Measurements from ENCODE around the gene HDLBP.

The HDLBP gene

GRCh38 chr2:241228081-241228859 lies 87.2 kb downstream of the HDLBP start:
- H3K27ac ChIP-seq (ENCODE audit: low read length): no peak overlapping the region
- no peak overlapping the region for H3K4me3 ChIP-seq (ENCODE audit: low read length in 2 of 2)
- H3K9ac ChIP-seq (ENCODE audit: low read length in 2 of 2): no peak overlapping the region
- H3K4me1 ChIP-seq (ENCODE audit: control insufficient read depth, insufficient read depth, low read length): peaks cover 4% of the 10 kb centered on the region
- H3K27me3 ChIP-seq (ENCODE audit: control insufficient read depth in 1 of 2, insufficient read depth in 2 of 2, low read length in 2 of 2): no peaks in the 10 kb centered on the region
- no peaks in the 10 kb centered on the region for H3K9me3 ChIP-seq (ENCODE audit: control insufficient read depth in 2 of 2, low read length in 2 of 2)
- peaks cover 51 to 60% of the 10 kb centered on the region in 2 donors for H3K36me3 ChIP-seq (ENCODE audit: control insufficient read depth in 2 of 2, insufficient read depth in 2 of 2, low read length in 2 of 2)

DNA sequence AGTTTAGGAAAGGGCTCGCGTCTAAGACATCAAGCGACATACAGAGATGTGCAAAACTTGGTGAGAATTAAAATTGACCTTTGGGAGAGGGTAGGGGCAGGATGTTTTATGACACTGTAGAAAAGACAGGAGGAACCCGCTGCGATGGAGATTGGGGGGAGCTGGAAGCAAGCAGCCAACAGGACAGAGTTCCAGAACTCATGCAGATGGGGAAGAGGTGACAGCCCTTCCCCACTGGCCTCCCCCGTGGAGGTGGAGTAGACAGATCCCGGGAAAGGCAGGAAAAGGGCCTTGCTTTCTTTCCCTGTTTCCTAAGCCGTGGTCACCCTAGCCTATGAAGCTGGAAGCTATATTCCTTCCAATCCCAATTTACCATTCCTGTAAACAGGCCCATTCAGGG lies 87.9 kb downstream of the HDLBP start:
- Histone ChIP-seq H3K4me1 (ENCODE audit: control insufficient read depth, insufficient read depth, low read length) (peaks cover 4% of the 10 kb centered on the region), H3K27me3 (ENCODE audit: control insufficient read depth in 1 of 2, insufficient read depth in 2 of 2, low read length in 2 of 2) (no peaks in the 10 kb centered on the region), H3K36me3 (ENCODE audit: control insufficient read depth in 2 of 2, insufficient read depth in 2 of 2, low read length in 2 of 2) (peaks cover 51 to 55% of the 10 kb centered on the region in 2 donors), H3K9me3 (ENCODE audit: control insufficient read depth in 2 of 2, low read length in 2 of 2) (no peaks in the 10 kb centered on the region), H3K27ac (ENCODE audit: low read length) (no peak overlapping the region), H3K4me3 (ENCODE audit: low read length in 2 of 2) (no peak overlapping the region), H3K9ac (ENCODE audit: low read length in 2 of 2) (no peak overlapping the region)

- Histone ChIP-seq H3K27me3 (ENCODE audit: control insufficient read depth in 1 of 2, insufficient read depth in 2 of 2, low read length in 2 of 2) (no peaks in the 10 kb centered on the region), H3K36me3 (ENCODE audit: control insufficient read depth in 2 of 2, insufficient read depth in 2 of 2, low read length in 2 of 2) (peaks cover 51 to 54% of the 10 kb centered on the region in 2 donors), H3K4me3 (ENCODE audit: low read length in 2 of 2) (no peak overlapping the region), H3K27ac (ENCODE audit: low read length) (no peak overlapping the region), H3K4me1 (ENCODE audit: control insufficient read depth, insufficient read depth, low read length) (peaks cover 4% of the 10 kb centered on the region), H3K9me3 (ENCODE audit: control insufficient read depth in 2 of 2, low read length in 2 of 2) (no peaks in the 10 kb centered on the region), H3K9ac (ENCODE audit: low read length in 2 of 2) (no peak overlapping the region)
Measured at GRCh38 chr2:241226723-241227572, 88.5 kb downstream of the HDLBP start.

DNA sequence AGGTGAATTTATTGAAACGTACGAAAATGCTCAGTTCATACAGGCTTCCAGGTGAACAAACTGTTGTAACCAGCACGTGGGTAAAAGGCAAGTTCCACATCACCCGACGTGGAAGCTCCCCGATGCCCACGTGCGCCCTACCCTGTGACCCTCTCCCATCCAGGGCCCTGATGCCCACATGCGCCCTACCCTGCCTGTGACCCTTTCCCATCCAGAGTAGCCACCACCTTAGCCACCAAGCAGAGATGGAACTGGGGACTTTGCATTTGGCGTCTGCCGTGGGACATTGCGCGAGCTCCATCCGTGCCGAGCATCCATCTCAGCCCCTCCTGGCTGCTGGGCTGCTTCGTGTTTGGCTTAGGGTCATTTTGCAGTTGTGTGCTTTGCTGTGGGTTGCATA lies 89.5 kb downstream of the HDLBP start:
- H3K4me3 ChIP-seq (ENCODE audit: low read length in 2 of 2): no peak overlapping the region
- peaks cover 45 to 46% of the 10 kb centered on the region in 2 donors for H3K36me3 ChIP-seq (ENCODE audit: control insufficient read depth in 2 of 2, insufficient read depth in 2 of 2, low read length in 2 of 2)
- peaks cover 4% of the 10 kb centered on the region for H3K4me1 ChIP-seq (ENCODE audit: control insufficient read depth, insufficient read depth, low read length)
- H3K27ac ChIP-seq (ENCODE audit: low read length): no peak overlapping the region
- no peaks in the 10 kb centered on the region for H3K9me3 ChIP-seq (ENCODE audit: control insufficient read depth in 2 of 2, low read length in 2 of 2)
- no peak overlapping the region for H3K9ac ChIP-seq (ENCODE audit: low read length in 2 of 2)
- no peaks in the 10 kb centered on the region for H3K27me3 ChIP-seq (ENCODE audit: control insufficient read depth in 1 of 2, insufficient read depth in 2 of 2, low read length in 2 of 2)

GRCh38 chr2:241225545-241225944 lies 89.9 kb downstream of the HDLBP start:
- no peak overlapping the region for H3K27ac ChIP-seq (ENCODE audit: low read length)
- no peak overlapping the region for H3K4me3 ChIP-seq (ENCODE audit: low read length in 2 of 2)
- H3K9ac ChIP-seq (ENCODE audit: low read length in 2 of 2): no peak overlapping the region
- peaks cover 4% of the 10 kb centered on the region for H3K4me1 ChIP-seq (ENCODE audit: control insufficient read depth, insufficient read depth, low read length)
- H3K9me3 ChIP-seq (ENCODE audit: control insufficient read depth in 2 of 2, low read length in 2 of 2): no peaks in the 10 kb centered on the region
- peaks cover 41 to 42% of the 10 kb centered on the region in 2 donors for H3K36me3 ChIP-seq (ENCODE audit: control insufficient read depth in 2 of 2, insufficient read depth in 2 of 2, low read length in 2 of 2)
- no peaks in the 10 kb centered on the region for H3K27me3 ChIP-seq (ENCODE audit: control insufficient read depth in 1 of 2, insufficient read depth in 2 of 2, low read length in 2 of 2)

- Histone ChIP-seq H3K4me3 (ENCODE audit: low read length in 2 of 2) (no peak overlapping the region), H3K36me3 (ENCODE audit: control insufficient read depth in 2 of 2, insufficient read depth in 2 of 2, low read length in 2 of 2) (peaks cover 35 to 36% of the 10 kb centered on the region in 2 donors), H3K4me1 (ENCODE audit: control insufficient read depth, insufficient read depth, low read length) (peaks cover 4% of the 10 kb centered on the region), H3K27me3 (ENCODE audit: control insufficient read depth in 1 of 2, insufficient read depth in 2 of 2, low read length in 2 of 2) (no peaks in the 10 kb centered on the region), H3K27ac (ENCODE audit: low read length) (no peak overlapping the region), H3K9me3 (ENCODE audit: control insufficient read depth in 2 of 2, low read length in 2 of 2) (no peaks in the 10 kb centered on the region), H3K9ac (ENCODE audit: low read length in 2 of 2) (no peak overlapping the region)
Measured at GRCh38 chr2:241224851-241225438, 90.5 kb downstream of the HDLBP start.

- Histone ChIP-seq H3K9me3 (ENCODE audit: control insufficient read depth in 2 of 2, low read length in 2 of 2) (no peaks in the 10 kb centered on the region), H3K27ac (ENCODE audit: low read length) (no peak overlapping the region), H3K9ac (ENCODE audit: low read length in 2 of 2) (no peak overlapping the region), H3K4me3 (ENCODE audit: low read length in 2 of 2) (no peak overlapping the region), H3K4me1 (ENCODE audit: control insufficient read depth, insufficient read depth, low read length) (peaks cover 4% of the 10 kb centered on the region), H3K36me3 (ENCODE audit: control insufficient read depth in 2 of 2, insufficient read depth in 2 of 2, low read length in 2 of 2) (peaks cover 30 to 31% of the 10 kb centered on the region in 2 donors), H3K27me3 (ENCODE audit: control insufficient read depth in 1 of 2, insufficient read depth in 2 of 2, low read length in 2 of 2) (no peaks in the 10 kb centered on the region)
Measured at GRCh38 chr2:241224018-241224850, 91.2 kb downstream of the HDLBP start.

DNA sequence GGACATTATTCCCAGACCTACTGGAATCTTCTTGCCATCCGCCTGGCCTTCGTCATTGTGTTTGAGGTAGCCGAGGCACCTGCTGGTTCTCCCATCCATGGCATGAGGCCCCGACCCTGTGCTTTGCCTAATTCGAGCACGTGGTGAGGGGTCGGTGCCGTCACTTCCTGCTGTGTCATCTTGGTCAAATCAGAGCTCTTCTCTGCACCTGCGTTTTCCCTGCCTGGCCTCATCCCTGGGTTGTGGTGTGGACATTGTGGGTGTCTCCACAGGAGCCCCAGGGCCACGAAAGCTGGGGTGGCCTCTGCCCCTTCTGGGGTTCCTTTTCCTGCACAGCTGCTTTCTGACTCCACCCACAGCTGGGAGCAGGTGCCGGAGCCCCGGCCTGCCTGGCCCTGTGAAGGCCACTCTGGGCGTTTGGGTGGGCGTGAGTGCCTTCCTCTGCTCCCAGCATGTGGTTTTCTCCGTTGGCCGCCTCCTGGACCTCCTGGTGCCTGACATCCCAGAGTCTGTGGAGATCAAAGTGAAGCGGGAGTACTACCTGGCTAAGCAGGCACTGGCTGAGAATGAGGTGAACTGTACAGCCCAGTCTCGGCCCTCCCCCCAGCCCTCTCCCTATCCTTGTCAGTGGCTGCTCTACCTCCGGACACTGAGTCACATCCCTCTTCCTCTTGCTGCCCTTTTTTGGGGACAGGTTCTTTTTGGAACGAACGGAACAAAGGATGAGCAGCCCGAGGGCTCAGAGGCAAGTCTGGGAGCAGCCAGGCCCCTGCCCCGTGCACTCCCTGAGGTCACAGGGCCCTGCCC lies 92.1 kb downstream of the HDLBP start:
- Histone ChIP-seq H3K27me3 (ENCODE audit: control insufficient read depth in 1 of 2, insufficient read depth in 2 of 2, low read length in 2 of 2) (no peaks in the 10 kb centered on the region), H3K27ac (ENCODE audit: low read length) (no peak overlapping the region), H3K4me3 (ENCODE audit: low read length in 2 of 2) (no peak overlapping the region), H3K9me3 (ENCODE audit: control insufficient read depth in 2 of 2, low read length in 2 of 2) (no peaks in the 10 kb centered on the region), H3K9ac (ENCODE audit: low read length in 2 of 2) (no peak overlapping the region), H3K36me3 (ENCODE audit: control insufficient read depth in 2 of 2, insufficient read depth in 2 of 2, low read length in 2 of 2) (peaks cover 22 to 23% of the 10 kb centered on the region in 2 donors), H3K4me1 (ENCODE audit: control insufficient read depth, insufficient read depth, low read length) (peaks cover 12% of the 10 kb centered on the region)

- Histone ChIP-seq H3K4me1 (ENCODE audit: control insufficient read depth, insufficient read depth, low read length) (peaks cover 19% of the 10 kb centered on the region), H3K9me3 (ENCODE audit: control insufficient read depth in 2 of 2, low read length in 2 of 2) (no peaks in the 10 kb centered on the region), H3K36me3 (ENCODE audit: control insufficient read depth in 2 of 2, insufficient read depth in 2 of 2, low read length in 2 of 2) (no peaks in the 10 kb centered on the region), H3K9ac (ENCODE audit: low read length in 2 of 2) (no peak overlapping the region), H3K27ac (ENCODE audit: low read length) (no peak overlapping the region), H3K27me3 (ENCODE audit: control insufficient read depth in 1 of 2, insufficient read depth in 2 of 2, low read length in 2 of 2) (no peaks in the 10 kb centered on the region), H3K4me3 (ENCODE audit: low read length in 2 of 2) (no peak overlapping the region)
Measured at GRCh38 chr2:241219856-241220356, 95.6 kb downstream of the HDLBP start.
